ENCODE data around the gene NIT1. TPM values are rescaled to one million over a fixed set of nuclear protein-coding genes. Genes with fewer than 3 reads are reported as not detected.
"Not testable (repeated sequence)": the region's sequence is repeated elsewhere in the genome, so short reads cannot be mapped to it uniquely, and the experiment has no call there.

NIT1 gene
- total RNA-seq, 3 donors from 2014 or later = 36.3 to 44.5 (median 37.0) TPM

DNA sequence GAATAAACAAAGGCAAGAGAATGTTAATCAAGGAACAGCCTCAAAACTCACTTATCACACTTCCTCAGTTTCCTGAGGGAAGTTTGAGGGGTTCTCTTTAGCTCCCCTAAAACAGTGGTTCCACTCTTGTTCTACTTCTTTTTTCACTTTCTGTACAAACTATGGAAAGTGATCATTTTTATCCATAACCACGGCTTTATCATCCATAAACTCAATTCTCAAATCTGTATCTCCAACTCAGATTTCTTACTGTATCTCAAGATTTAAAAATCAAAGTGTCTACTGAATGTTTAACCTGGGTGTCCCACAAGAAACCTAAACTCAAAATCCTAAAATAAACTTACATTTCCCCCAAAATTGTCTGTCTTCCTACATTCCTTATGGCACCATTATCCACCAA is 4.0 kb upstream of the NIT1 start:
- TF ChIP-seq POLR2A (IDR thresholded peaks at IDR 0.05) (no peak), POLR2AphosphoS5 (IDR thresholded peaks at IDR 0.05) (no peak)
- TF ChIP-seq, protein P1, sequence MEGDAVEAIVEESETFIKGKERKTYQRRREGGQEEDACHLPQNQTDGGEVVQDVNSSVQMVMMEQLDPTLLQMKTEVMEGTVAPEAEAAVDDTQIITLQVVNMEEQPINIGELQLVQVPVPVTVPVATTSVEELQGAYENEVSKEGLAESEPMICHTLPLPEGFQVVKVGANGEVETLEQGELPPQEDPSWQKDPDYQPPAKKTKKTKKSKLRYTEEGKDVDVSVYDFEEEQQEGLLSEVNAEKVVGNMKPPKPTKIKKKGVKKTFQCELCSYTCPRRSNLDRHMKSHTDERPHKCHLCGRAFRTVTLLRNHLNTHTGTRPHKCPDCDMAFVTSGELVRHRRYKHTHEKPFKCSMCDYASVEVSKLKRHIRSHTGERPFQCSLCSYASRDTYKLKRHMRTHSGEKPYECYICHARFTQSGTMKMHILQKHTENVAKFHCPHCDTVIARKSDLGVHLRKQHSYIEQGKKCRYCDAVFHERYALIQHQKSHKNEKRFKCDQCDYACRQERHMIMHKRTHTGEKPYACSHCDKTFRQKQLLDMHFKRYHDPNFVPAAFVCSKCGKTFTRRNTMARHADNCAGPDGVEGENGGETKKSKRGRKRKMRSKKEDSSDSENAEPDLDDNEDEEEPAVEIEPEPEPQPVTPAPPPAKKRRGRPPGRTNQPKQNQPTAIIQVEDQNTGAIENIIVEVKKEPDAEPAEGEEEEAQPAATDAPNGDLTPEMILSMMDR (IDR thresholded peaks at IDR 0.05) = no peak
- peaks cover under 1 to 13% of the 10 kb centered on the region in 2 donors for H3K4me1 ChIP-seq
- H3K36me3 ChIP-seq = no peaks in the 10 kb centered on the region

DNA sequence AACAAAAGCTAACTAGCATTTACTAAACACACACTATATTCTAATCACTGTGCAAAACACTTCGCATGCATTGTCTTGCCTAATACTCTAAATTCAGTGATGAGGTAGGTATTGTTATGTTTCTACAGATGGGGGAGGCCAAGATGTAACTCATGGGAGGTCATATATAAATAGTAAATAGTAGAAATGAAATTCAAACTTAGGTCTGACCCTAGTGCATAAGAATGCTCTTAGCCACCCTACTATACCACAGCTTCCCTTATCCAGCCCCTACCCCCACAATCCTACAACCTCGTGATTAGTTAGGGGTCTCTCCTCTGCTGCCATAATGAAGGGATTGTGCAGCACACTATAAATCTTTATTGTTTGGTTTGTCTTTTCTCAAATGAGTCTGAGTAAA is 3.3 kb upstream of the NIT1 start:
- Histone ChIP-seq H3K27ac (no peak overlapping the region), H3K36me3 (no peaks in the 10 kb centered on the region), H3K9me3 (no peaks in the 10 kb centered on the region), H3K27me3 (no peaks in the 10 kb centered on the region), H3K4me1 (peaks cover 7 to 19% of the 10 kb centered on the region in 2 donors), H3K4me3 (no peak overlapping the region)
- intact Hi-C loops (cut with DNase I; ENCODE audit: low total_unique reads) = loop anchor here (10.0 kb wide), 1 partner anchor 390 kb away; no protein-coding TSS in a partner anchor
- DNase-seq (ENCODE audit: low spot score in 2 of 2) = no peak
- no peak for TF ChIP-seq POLR2A (IDR thresholded peaks at IDR 0.05)
- TF ChIP-seq POLR2AphosphoS5 (IDR thresholded peaks at IDR 0.05) = no peak
- TF ChIP-seq, protein P1 (IDR thresholded peaks at IDR 0.05) = no peak

More for the DNA sequence above, 4.0 kb upstream of the NIT1 start:
- DNase-seq (ENCODE audit: low spot score in 2 of 2) = no peak
- intact Hi-C loops (cut with DNase I; ENCODE audit: low total_unique reads) = loop anchor here (10.0 kb wide), 1 partner anchor 389 kb away; no protein-coding TSS in a partner anchor
- H3K27ac ChIP-seq = no peak overlapping the region
- H3K9me3 ChIP-seq = no peaks in the 10 kb centered on the region
- no peak overlapping the region for H3K4me3 ChIP-seq
- no peaks in the 10 kb centered on the region for H3K27me3 ChIP-seq

DNA sequence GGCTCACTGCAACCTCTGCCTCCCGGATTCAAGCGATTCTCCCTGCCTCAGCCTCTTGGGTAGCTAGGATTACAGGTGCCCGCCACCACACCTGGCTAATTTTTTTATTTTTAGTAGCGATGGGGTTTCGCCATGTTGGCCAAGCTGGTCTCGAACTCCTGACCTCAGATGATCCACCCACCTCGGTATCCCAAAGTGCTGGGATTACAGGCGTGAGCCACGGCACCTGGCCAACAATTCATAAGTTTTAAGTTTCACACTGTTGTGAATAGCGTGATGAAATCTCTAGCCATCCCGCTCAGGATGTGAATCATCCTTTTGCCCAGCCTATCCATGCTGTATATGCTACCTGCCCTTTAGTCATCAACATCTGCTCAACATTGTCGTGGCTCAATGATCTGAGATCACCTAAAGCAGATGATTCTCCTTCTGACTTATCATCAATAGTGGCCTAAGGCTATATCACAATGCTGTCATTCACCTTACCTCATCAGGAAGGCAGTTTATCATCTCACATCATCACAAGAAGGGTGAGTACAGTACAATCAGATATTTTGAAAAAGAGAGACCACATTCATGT is 2.7 kb upstream of the NIT1 start:
- no peaks in the 10 kb centered on the region for H3K36me3 ChIP-seq
- no peak overlapping the region for H3K4me3 ChIP-seq
- H3K27me3 ChIP-seq = no peaks in the 10 kb centered on the region
- H3K27ac ChIP-seq = no peak overlapping the region
- intact Hi-C loops (cut with DNase I; ENCODE audit: low total_unique reads) = loop anchor here (10.0 kb wide), 1 partner anchor 390 kb away; no protein-coding TSS in a partner anchor
- no peak for DNase-seq (ENCODE audit: low spot score in 2 of 2)
- peaks cover 8 to 25% of the 10 kb centered on the region in 2 donors for H3K4me1 ChIP-seq
- TF ChIP-seq POLR2AphosphoS5 (IDR thresholded peaks at IDR 0.05) (no peak), POLR2A (IDR thresholded peaks at IDR 0.05) (no peak)
- TF ChIP-seq, protein P1 (IDR thresholded peaks at IDR 0.05) = no peak
- H3K9me3 ChIP-seq = no peaks in the 10 kb centered on the region

DNA sequence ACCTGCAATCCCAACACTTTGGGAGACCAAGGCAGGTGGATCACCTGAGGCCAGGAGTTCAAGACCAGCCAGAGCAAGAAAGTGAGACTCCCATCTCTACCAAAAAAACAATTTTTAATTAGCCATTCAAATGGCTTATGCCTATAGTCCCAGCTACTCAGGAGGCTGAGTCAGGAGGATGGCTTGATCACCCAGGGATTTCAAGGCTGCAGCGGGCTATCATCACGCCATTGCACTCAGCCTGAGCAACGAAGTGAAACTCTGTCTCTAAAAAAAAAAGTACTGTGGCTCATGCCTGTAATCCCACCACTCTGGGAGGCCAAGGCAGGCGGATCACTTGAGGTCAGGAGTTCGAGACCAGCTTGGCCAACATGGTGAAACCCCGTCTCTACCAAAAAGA is 1.9 kb upstream of the NIT1 start:
- intact Hi-C loops (cut with DNase I; ENCODE audit: low total_unique reads) = loop anchor here (10.0 kb wide), 1 partner anchor 391 kb away; no protein-coding TSS in a partner anchor
- peaks cover 8 to 25% of the 10 kb centered on the region in 2 donors for H3K4me1 ChIP-seq
- DNase-seq (ENCODE audit: low spot score in 2 of 2) = not testable (repeated sequence)

DNA sequence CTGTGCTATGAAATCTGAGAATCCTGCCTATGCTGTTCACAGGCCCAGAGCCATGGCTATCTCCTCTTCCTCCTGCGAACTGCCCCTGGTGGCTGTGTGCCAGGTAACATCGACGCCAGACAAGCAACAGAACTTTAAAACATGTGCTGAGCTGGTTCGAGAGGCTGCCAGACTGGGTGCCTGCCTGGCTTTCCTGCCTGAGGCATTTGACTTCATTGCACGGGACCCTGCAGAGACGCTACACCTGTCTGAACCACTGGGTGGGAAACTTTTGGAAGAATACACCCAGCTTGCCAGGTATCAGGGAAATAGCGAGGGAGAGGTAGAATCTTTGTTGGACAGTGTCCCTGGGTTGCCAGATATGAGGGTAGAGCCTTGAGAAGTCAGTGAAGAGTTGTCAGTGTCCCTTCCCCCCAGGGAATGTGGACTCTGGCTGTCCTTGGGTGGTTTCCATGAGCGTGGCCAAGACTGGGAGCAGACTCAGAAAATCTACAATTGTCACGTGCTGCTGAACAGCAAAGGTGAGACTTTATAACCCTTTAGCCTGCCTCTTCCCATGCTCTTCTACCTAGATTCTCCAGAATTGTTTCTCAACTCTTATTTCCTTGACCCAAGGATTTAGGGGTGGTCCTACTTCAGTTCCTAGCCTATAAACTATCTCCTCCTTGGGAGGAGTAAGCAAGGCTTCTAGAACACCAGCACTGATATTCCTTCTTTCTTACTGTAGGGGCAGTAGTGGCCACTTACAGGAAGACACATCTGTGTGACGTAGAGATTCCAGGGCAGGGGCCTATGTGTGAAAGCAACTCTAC is 1.4 kb downstream of the NIT1 start:
- Histone ChIP-seq H3K9me3 (no peaks in the 10 kb centered on the region), H3K27ac (peak overlapping the region; percentile 87 to 95), H3K36me3 (peaks cover 4% of the 10 kb centered on the region), H3K4me3 (peak overlapping the region in 2 of 3 donors; percentile 72 to 79), H3K4me1 (peaks cover 8 to 25% of the 10 kb centered on the region in 2 donors), H3K27me3 (no peaks in the 10 kb centered on the region)
- intact Hi-C loops (cut with DNase I; ENCODE audit: low total_unique reads) = loop anchor here (10.0 kb wide), 1 partner anchor 394 kb away; no protein-coding TSS in a partner anchor
- TF ChIP-seq POLR2AphosphoS5 (IDR thresholded peaks at IDR 0.05) (peak in 1 of 3 donors; percentile 8), POLR2A (IDR thresholded peaks at IDR 0.05) (no peak)
- TF ChIP-seq, protein P1 (IDR thresholded peaks at IDR 0.05) = peak in 1 of 3 donors; percentile 44
- peak in 1 of 2 donors; percentile 56 for DNase-seq (ENCODE audit: low spot score in 2 of 2)

More for the DNA sequence above, 1.9 kb upstream of the NIT1 start:
- not testable (repeated sequence) for H3K27me3 ChIP-seq, H3K4me3 ChIP-seq, H3K27ac ChIP-seq, H3K36me3 ChIP-seq, H3K9me3 ChIP-seq

Data from breast epithelium (tissue), 4 donors.